ENCODE results near the gene STIL. TPM values are rescaled to one million over a fixed set of nuclear protein-coding genes. Genes with fewer than 3 reads are reported as not detected.

Gene STIL
- total RNA-seq, 2 experiments from 2014 or later, result 28.0 to 28.2 TPM

GRCh38 chr1:47232187-47232874 is 81.6 kb downstream of the STIL start, which contains the start of gene TAL1:
Gene TAL1, minus strand, starts transcription at chr1:47232225. Its CDS starts 6,337 bp downstream, at chr1:47225888.
- Mint-ChIP-seq H3K27ac (peak within 1 kb of the TSS; percentile 43), H3K9me3 (no peaks in the 10 kb centered on the region), H3K36me3 (no peaks in the 10 kb centered on the region), H3K4me1 (peaks cover 28% of the 10 kb centered on the region), H3K4me3 (peak within 1 kb of the TSS; percentile 72), H3K27me3 (peaks cover 94% of the 10 kb centered on the region)
- DNase-seq, result no peak

GRCh38 chr1:47231301-47232186 is 82.4 kb downstream of the STIL start:
- Mint-ChIP-seq H3K36me3 (no peaks in the 10 kb centered on the region), H3K27me3 (peaks cover 95% of the 10 kb centered on the region), H3K9me3 (no peaks in the 10 kb centered on the region), H3K4me1 (peaks cover 28% of the 10 kb centered on the region), H3K4me3 (peak overlapping the region; percentile 72), H3K27ac (peak overlapping the region; percentile 43)
- peak; percentile 12 for DNase-seq

GRCh38 chr1:47230692-47231300 is 83.2 kb downstream of the STIL start:
- Mint-ChIP-seq H3K27ac (no peak overlapping the region), H3K27me3 (peaks cover 95% of the 10 kb centered on the region), H3K36me3 (no peaks in the 10 kb centered on the region), H3K9me3 (no peaks in the 10 kb centered on the region), H3K4me3 (peak overlapping the region; percentile 4), H3K4me1 (peaks cover 30% of the 10 kb centered on the region)
- peak; percentile 11 for DNase-seq

- H3K27me3 Mint-ChIP-seq, result peaks cover 92% of the 10 kb centered on the region
- DNase-seq, result no peak
- no peak overlapping the region for H3K4me3 Mint-ChIP-seq
- H3K27ac Mint-ChIP-seq, result no peak overlapping the region
- H3K36me3 Mint-ChIP-seq, result no peaks in the 10 kb centered on the region
- peaks cover 30% of the 10 kb centered on the region for H3K4me1 Mint-ChIP-seq
- H3K9me3 Mint-ChIP-seq, result no peaks in the 10 kb centered on the region
These were observed 83.9 kb downstream of the STIL start for GRCh38 chr1:47229886-47230691.

- Mint-ChIP-seq H3K27ac (no peak overlapping the region), H3K36me3 (no peaks in the 10 kb centered on the region), H3K27me3 (peaks cover 84% of the 10 kb centered on the region), H3K4me3 (no peak overlapping the region), H3K4me1 (peaks cover 30% of the 10 kb centered on the region), H3K9me3 (no peaks in the 10 kb centered on the region)
- no peak for DNase-seq
These were observed 84.7 kb downstream of the STIL start for GRCh38 chr1:47229031-47229885.

- no peak overlapping the region for H3K27ac Mint-ChIP-seq
- DNase-seq, result no peak
- H3K4me3 Mint-ChIP-seq, result no peak overlapping the region
- H3K36me3 Mint-ChIP-seq, result no peaks in the 10 kb centered on the region
- H3K27me3 Mint-ChIP-seq, result peaks cover 78% of the 10 kb centered on the region
- no peaks in the 10 kb centered on the region for H3K9me3 Mint-ChIP-seq
- H3K4me1 Mint-ChIP-seq, result peaks cover 30% of the 10 kb centered on the region
These were observed 85.3 kb downstream of the STIL start for GRCh38 chr1:47228644-47229030.

- H3K9me3 Mint-ChIP-seq, result no peaks in the 10 kb centered on the region
- peaks cover 30% of the 10 kb centered on the region for H3K4me1 Mint-ChIP-seq
- no peak for DNase-seq
These were observed 86.4 kb downstream of the STIL start for GRCh38 chr1:47227341-47228232.

GRCh38 chr1:47226839-47227215 is 87.1 kb downstream of the STIL start:
- Mint-ChIP-seq H3K27me3 (peaks cover 61% of the 10 kb centered on the region), H3K9me3 (no peaks in the 10 kb centered on the region), H3K36me3 (no peaks in the 10 kb centered on the region), H3K4me1 (peaks cover 27% of the 10 kb centered on the region), H3K4me3 (no peak overlapping the region), H3K27ac (no peak overlapping the region)
- DNase-seq, result no peak

More at GRCh38 chr1:47227341-47228232, 86.4 kb downstream of the STIL start:
- Mint-ChIP-seq H3K27me3 (peaks cover 67% of the 10 kb centered on the region), H3K4me3 (no peak overlapping the region), H3K36me3 (no peaks in the 10 kb centered on the region), H3K27ac (no peak overlapping the region)

- peaks cover 56% of the 10 kb centered on the region for H3K27me3 Mint-ChIP-seq
- no peak overlapping the region for H3K27ac Mint-ChIP-seq
- peaks cover 22% of the 10 kb centered on the region for H3K4me1 Mint-ChIP-seq
- peak overlapping the region; percentile 3 for H3K4me3 Mint-ChIP-seq
- no peaks in the 10 kb centered on the region for H3K36me3 Mint-ChIP-seq
- no peaks in the 10 kb centered on the region for H3K9me3 Mint-ChIP-seq
- no peak for DNase-seq
These were observed 87.7 kb downstream of the STIL start for GRCh38 chr1:47226121-47226838.

GRCh38 chr1:47225430-47226100 is 88.4 kb downstream of the STIL start:
- Mint-ChIP-seq H3K4me3 (peak overlapping the region; percentile 39), H3K27ac (no peak overlapping the region), H3K4me1 (peaks cover 18% of the 10 kb centered on the region), H3K27me3 (peaks cover 49% of the 10 kb centered on the region), H3K9me3 (no peaks in the 10 kb centered on the region), H3K36me3 (no peaks in the 10 kb centered on the region)
- peak; percentile 11 for DNase-seq

GRCh38 chr1:47224676-47225399 is 89.1 kb downstream of the STIL start:
- no peak for DNase-seq
- Mint-ChIP-seq H3K9me3 (no peaks in the 10 kb centered on the region), H3K4me1 (peaks cover 11% of the 10 kb centered on the region), H3K4me3 (no peak overlapping the region), H3K27ac (no peak overlapping the region), H3K27me3 (peaks cover 41% of the 10 kb centered on the region), H3K36me3 (no peaks in the 10 kb centered on the region)

Measured in activated naive CD8-positive, alpha-beta T cell treated with anti-CD3 and anti-CD28 coated beads for 36 hours (primary cell).